Aorta (tissue), 5 donors: ENCODE data around the gene EEF2KMT. TPM values are rescaled to one million over a fixed set of nuclear protein-coding genes. Genes with fewer than 3 reads are reported as not detected.
A peak's percentile ranks its signal among the peaks of the same experiment; 100 is the strongest.
"Not testable (repeated sequence)": the region's sequence is repeated elsewhere in the genome, so short reads cannot be mapped to it uniquely, and the experiment has no call there.

Experiments
- ATAC-seq: fragments of 200-7000 bp; cut with Tn5 transposase; one replicate; pipeline ENCODE4 v1.9.1; 2022; ENCODE audit warnings: moderate library complexity; ENCODE audit not compliant: low FRiP score
- DNase-seq, 2 donors: peaks; one replicate each; pipeline ENCODE4 v3.0.0-alpha.2; 2020
- H3K27ac ChIP-seq, 2 donors: one replicate each; pipeline ENCODE4 v1.5.1; 2013; ENCODE audit warnings: low read length in 2 of 2, mild to moderate bottlenecking in 2 of 2, moderate library complexity in 2 of 2, control low read depth in 1 of 2, inconsistent platforms in 1 of 2, low read depth in 1 of 2
- H3K27me3 ChIP-seq, 2 donors: one replicate each; pipeline ENCODE4 v1.6.1; 2013; ENCODE audit warnings: control low read depth in 1 of 2, low read length in 1 of 2, mild to moderate bottlenecking in 1 of 2, moderate library complexity in 1 of 2; ENCODE audit not compliant: insufficient read depth in 2 of 2, control insufficient read depth in 1 of 2
- H3K36me3 ChIP-seq, 2 donors: one replicate each; pipeline ENCODE4 v1.6.1; 2013; ENCODE audit warnings: control low read depth in 1 of 2, low read length in 1 of 2, mild to moderate bottlenecking in 1 of 2; ENCODE audit not compliant: insufficient read depth in 2 of 2, control insufficient read depth in 1 of 2
- H3K4me1 ChIP-seq, 2 donors: one replicate each; pipeline ENCODE4 v1.6.1; 2013; ENCODE audit warnings: low read length in 2 of 2, control low read depth in 1 of 2, mild to moderate bottlenecking in 1 of 2, moderate library complexity in 1 of 2; ENCODE audit not compliant: insufficient read depth in 2 of 2, control insufficient read depth in 1 of 2
- H3K4me3 ChIP-seq, 2 donors: one replicate each; pipeline ENCODE4 v1.5.1; 2013; ENCODE audit warnings: low read length in 2 of 2, control low read depth in 1 of 2, mild to moderate bottlenecking in 1 of 2
- H3K9me3 ChIP-seq: one replicate; pipeline ENCODE4 v1.6.1; 2013; ENCODE audit warnings: mild to moderate bottlenecking, low read length; ENCODE audit not compliant: control insufficient read depth
- WGBS, 2 donors: extraction: QIAGEN DNeasy Blood & Tissue Kit; methylation state at CpG; one replicate each; pipeline ENCODE4 v1.1.7; 2013; 5-methylcytosine and 5-hydroxymethylcytosine counted together
- intact Hi-C, 2 donors: fragments of 100-400 bp; cut with DNase I; formaldehyde crosslinking; loops; one replicate each; pipeline versions ENCODE4 v1.14.2 to v1.15.0; 2022
- polyA plus RNA-seq, 2 donors: library from polyadenylated mRNA; stranded (reverse); fragments of 200-250 nt; gene quantifications; one replicate each; pipeline ENCODE4 v1.2.3, GENCODE V29; 2013
- total RNA-seq, 2 donors: library from RNA; stranded (reverse); fragmentation: NEBNext Ultra II Directional; extraction: Animal tissue kit (Norgen Biotek cat#: 25700); gene quantifications; one replicate each; pipeline ENCODE4 v1.2.1, GENCODE V29; 2021
- donor health status: healthy with polysubstance abuse.
- donor health status: Bipolar disorder and iron deficiency.
- donor health status: DM: no; HTN: no; CAD: no.
- donor health status: DM: no; HTN: no; CAD: no.
- donor health status: DM: yes; HTN: yes; CAD: no.

EEF2KMT gene
- total and polyA plus RNA-seq, 4 donors = 4.2 to 7.6 (median 6.3) TPM

GRCh38 chr16:5075637-5076036, 22.0 kb downstream of the EEF2KMT start:
- Histone ChIP-seq H3K27ac (no peak overlapping the region), H3K9me3 (no peaks in the 10 kb centered on the region), H3K4me1 (no peaks in the 10 kb centered on the region), H3K36me3 (peaks cover 0 to 3% of the 10 kb centered on the region in 2 donors), H3K4me3 (no peak overlapping the region), H3K27me3 (no peaks in the 10 kb centered on the region)
- intact Hi-C loops = no loop called here
- WGBS, 2 donors = 60 to 73% methylated on average over 5 of the region's 5 CpGs
- ATAC-seq (no peak), DNase-seq (no peak)

GRCh38 chr16:5073771-5074170, 23.8 kb downstream of the EEF2KMT start:
- H3K4me3 ChIP-seq, intact Hi-C loops, H3K27ac ChIP-seq, H3K27me3 ChIP-seq, ATAC-seq, H3K9me3 ChIP-seq, H3K4me1 ChIP-seq, H3K36me3 ChIP-seq: not testable (repeated sequence)
- 93 to 95% methylated on average over 15 of the region's 15 CpGs for WGBS, 2 donors
- peak in 1 of 2 donors; percentile 40 for DNase-seq

- no peaks in the 10 kb centered on the region for H3K4me1 ChIP-seq
- H3K27me3 ChIP-seq = no peaks in the 10 kb centered on the region
- DNase-seq = no peak
- WGBS, 2 donors = 73 to 74% methylated on average over 2 of the region's 2 CpGs
- no peaks in the 10 kb centered on the region for H3K9me3 ChIP-seq
- no peak for ATAC-seq
- H3K36me3 ChIP-seq = peaks cover 0 to 3% of the 10 kb centered on the region in 2 donors
- no peak overlapping the region for H3K4me3 ChIP-seq
- H3K27ac ChIP-seq = no peak overlapping the region
- intact Hi-C loops = no loop called here
Measured at GRCh38 chr16:5073279-5073629, 24.3 kb downstream of the EEF2KMT start.

GRCh38 chr16:5072334-5073278, 25.0 kb downstream of the EEF2KMT start:
- DNase-seq = peak in 1 of 2 donors; percentile 53
- Histone ChIP-seq H3K27me3 (no peaks in the 10 kb centered on the region), H3K4me1 (no peaks in the 10 kb centered on the region), H3K4me3 (peak overlapping the region in 1 of 2 donors; percentile 64), H3K9me3 (no peaks in the 10 kb centered on the region), H3K36me3 (peaks cover 0 to 3% of the 10 kb centered on the region in 2 donors), H3K27ac (peak overlapping the region in 1 of 2 donors; percentile 52)
- WGBS, 2 donors = 58% methylated on average over 12 of the region's 12 CpGs
- no peak for ATAC-seq
- intact Hi-C loops = no loop called here

- H3K36me3 ChIP-seq = peaks cover 0 to 3% of the 10 kb centered on the region in 2 donors
- H3K27me3 ChIP-seq = no peaks in the 10 kb centered on the region
- intact Hi-C loops = no loop called here
- peak within 1 kb of the TSS in 1 of 2 donors; percentile 52 for H3K27ac ChIP-seq
- peak; percentile 93 to 98 for DNase-seq
- WGBS, 2 donors = 0% methylated on average over 53 of the region's 53 CpGs
- H3K4me1 ChIP-seq = no peaks in the 10 kb centered on the region
- peak; percentile 96 for ATAC-seq
- no peaks in the 10 kb centered on the region for H3K9me3 ChIP-seq
- peak within 1 kb of the TSS; percentile 56 to 64 for H3K4me3 ChIP-seq
Measured at GRCh38 chr16:5071681-5072333, 25.8 kb downstream of the EEF2KMT start, which contains the start of gene ALG1. TSS of gene ALG1 (plus strand) at chr16:5071843. CDS start at chr16:5071850, 7 bp downstream.

GRCh38 chr16:5071341-5071680, 26.3 kb downstream of the EEF2KMT start:
- H3K4me3 ChIP-seq = peak overlapping the region in 1 of 2 donors; percentile 21
- WGBS, 2 donors = 59 to 61% methylated on average over 7 of the region's 7 CpGs
- peak in 1 of 2 donors; percentile 3 for DNase-seq
- peaks cover 0 to 2% of the 10 kb centered on the region in 2 donors for H3K36me3 ChIP-seq
- H3K4me1 ChIP-seq = no peaks in the 10 kb centered on the region
- H3K9me3 ChIP-seq = no peaks in the 10 kb centered on the region
- H3K27me3 ChIP-seq = no peaks in the 10 kb centered on the region
- ATAC-seq = no peak
- H3K27ac ChIP-seq = no peak overlapping the region
- intact Hi-C loops = no loop called here

GRCh38 chr16:5070431-5071186, 27.0 kb downstream of the EEF2KMT start:
- no peaks in the 10 kb centered on the region for H3K27me3 ChIP-seq
- no peak for ATAC-seq
- H3K36me3 ChIP-seq = peaks cover 0 to 2% of the 10 kb centered on the region in 2 donors
- intact Hi-C loops = no loop called here
- H3K4me1 ChIP-seq = no peaks in the 10 kb centered on the region
- H3K9me3 ChIP-seq = no peaks in the 10 kb centered on the region
- no peak overlapping the region for H3K4me3 ChIP-seq
- no peak overlapping the region for H3K27ac ChIP-seq
- 90 to 94% methylated on average over 15 of the region's 15 CpGs for WGBS, 2 donors
- DNase-seq = peak in 1 of 2 donors; percentile 39

- 91 to 92% methylated on average over 9 of the region's 9 CpGs for WGBS, 2 donors
Measured at GRCh38 chr16:5069854-5070253, 27.7 kb downstream of the EEF2KMT start.

More at GRCh38 chr16:5069854-5070253, 27.7 kb downstream of the EEF2KMT start:
- no peak overlapping the region for H3K4me3 ChIP-seq
- intact Hi-C loops = no loop called here
- DNase-seq (peak in 1 of 2 donors; percentile 22), ATAC-seq (no peak)
- H3K27ac ChIP-seq = no peak overlapping the region
- H3K4me1 ChIP-seq = no peaks in the 10 kb centered on the region
- H3K36me3 ChIP-seq = no peaks in the 10 kb centered on the region
- no peaks in the 10 kb centered on the region for H3K9me3 ChIP-seq
- no peaks in the 10 kb centered on the region for H3K27me3 ChIP-seq
